ENCODE data around the gene MSX1.

MSX1 gene

DNA sequence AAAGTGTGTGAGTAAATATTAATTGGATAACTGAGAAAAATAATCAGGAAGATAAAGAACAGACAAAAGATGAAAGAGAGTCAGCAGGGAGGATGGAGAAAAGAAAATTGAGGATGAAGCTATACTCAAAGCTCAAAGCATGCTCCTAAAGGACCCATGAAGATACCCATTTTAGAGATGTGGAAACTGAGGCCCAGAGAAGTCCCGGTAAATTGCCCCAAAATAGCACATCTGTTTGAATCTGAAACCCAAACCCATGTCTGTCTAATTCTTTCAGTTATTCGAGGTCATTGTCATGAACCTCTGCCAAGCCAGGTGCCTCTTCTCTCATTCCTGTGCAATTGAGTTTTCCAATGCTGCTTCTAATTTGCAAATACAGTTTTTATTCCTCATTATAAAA is 29.6 kb upstream of the MSX1 start:
- no peak for DNase-seq
- H3K9me3 ChIP-seq (ENCODE audit: control extremely low read depth in 1 of 5, control insufficient read depth in 4 of 5, insufficient read depth in 2 of 5, low read depth in 1 of 5, low read length in 4 of 5) = peaks cover 0 to 7% (median 1%) of the 10 kb centered on the region in 5 experiments
- ChIA-PET CTCF (interaction anchor here (1.3 kb wide), 1 partner anchor 10 kb away, joined by 3 read pairs; no protein-coding TSS in a partner anchor), POLR2A (no interaction called here)
- H3K4me3 ChIP-seq (ENCODE audit: control insufficient read depth in 1 of 7, extremely low read depth in 1 of 7, insufficient read depth in 4 of 7, low read depth in 2 of 7, low read length in 6 of 7) = no peak overlapping the region
- no peak overlapping the region for H3K27ac ChIP-seq (ENCODE audit: insufficient read depth in 1 of 2, low read depth in 1 of 2, low read length in 2 of 2, poor library complexity in 1 of 2, severe bottlenecking in 2 of 2)
- no peaks in the 10 kb centered on the region for H3K36me3 ChIP-seq (ENCODE audit: control insufficient read depth in 4 of 4, insufficient read depth in 4 of 4, low read length in 3 of 4)
- 96% methylated on average over 2 of the region's 2 CpGs for WGBS (ENCODE audit: insufficient coverage)
- peaks cover 0 to 1% (median 0%) of the 10 kb centered on the region in 5 experiments for H3K27me3 ChIP-seq (replicated peaks in 2 of 5; ENCODE audit: control insufficient read depth in 4 of 5, insufficient read depth in 5 of 5, low read length in 4 of 5)
- no peaks in the 10 kb centered on the region for H3K4me1 ChIP-seq (ENCODE audit: control extremely low read depth in 1 of 4, control insufficient read depth in 4 of 4, insufficient read depth in 4 of 4, low read length in 3 of 4)

DNA sequence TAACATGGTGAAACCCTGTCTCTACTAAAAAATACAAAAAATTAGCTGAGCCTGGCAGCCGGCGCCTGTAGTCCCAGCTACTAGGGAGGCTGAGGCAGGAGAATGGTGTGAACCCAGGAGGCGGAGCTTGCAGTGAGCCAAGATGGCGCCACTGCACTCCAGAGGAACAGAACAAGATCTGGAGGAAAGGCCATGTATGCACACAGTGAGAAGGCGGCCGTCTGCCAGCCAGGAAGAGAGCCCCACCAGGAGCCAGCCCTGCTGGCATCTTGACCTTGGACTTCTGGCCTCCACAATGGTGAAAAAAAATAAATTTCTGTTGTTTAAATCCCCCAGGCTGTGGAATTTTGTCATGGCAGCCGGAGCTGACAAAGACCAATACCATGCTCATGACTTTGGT is 28.2 kb upstream of the MSX1 start:
- ChIA-PET POLR2A (no interaction called here), CTCF (no interaction called here)
- Histone ChIP-seq H3K27me3 (replicated peaks in 2 of 5; ENCODE audit: control insufficient read depth in 4 of 5, insufficient read depth in 5 of 5, low read length in 4 of 5) (peaks cover 0 to 1% (median 0%) of the 10 kb centered on the region in 5 experiments), H3K4me3 (ENCODE audit: control insufficient read depth in 1 of 7, extremely low read depth in 1 of 7, insufficient read depth in 4 of 7, low read depth in 2 of 7, low read length in 6 of 7) (no peak overlapping the region), H3K36me3 (ENCODE audit: control insufficient read depth in 4 of 4, insufficient read depth in 4 of 4, low read length in 3 of 4) (no peaks in the 10 kb centered on the region), H3K27ac (ENCODE audit: insufficient read depth in 1 of 2, low read depth in 1 of 2, low read length in 2 of 2, poor library complexity in 1 of 2, severe bottlenecking in 2 of 2) (no peak overlapping the region), H3K9me3 (ENCODE audit: control extremely low read depth in 1 of 5, control insufficient read depth in 4 of 5, insufficient read depth in 2 of 5, low read depth in 1 of 5, low read length in 4 of 5) (peaks cover 0 to 8% (median 2%) of the 10 kb centered on the region in 5 experiments), H3K4me1 (ENCODE audit: control extremely low read depth in 1 of 4, control insufficient read depth in 4 of 4, insufficient read depth in 4 of 4, low read length in 3 of 4) (no peaks in the 10 kb centered on the region)
- no peak for DNase-seq
- WGBS (ENCODE audit: insufficient coverage) = 98% methylated on average over 4 of the region's 7 CpGs

DNA sequence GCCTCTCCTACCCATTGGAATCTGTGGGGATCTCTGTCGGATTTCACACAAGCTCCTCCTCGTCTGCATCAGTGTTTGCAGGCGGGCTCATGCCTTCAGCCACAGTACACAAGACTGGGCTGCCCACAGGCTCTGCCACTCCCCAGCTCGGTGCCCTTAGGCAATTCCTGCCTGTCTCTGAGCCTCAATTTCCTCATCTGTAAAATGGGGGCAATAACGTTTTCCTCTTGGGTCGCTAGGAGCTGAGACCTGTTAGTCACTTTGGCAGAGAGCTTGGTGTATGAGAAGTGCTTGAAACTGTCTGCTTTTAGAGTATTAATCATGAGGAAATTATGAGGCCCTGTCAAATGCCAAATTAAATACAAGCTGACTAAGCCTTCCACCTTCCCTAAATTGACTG is 27.6 kb upstream of the MSX1 start:
- 90% methylated on average over 4 of the region's 6 CpGs for WGBS (ENCODE audit: insufficient coverage)
- Histone ChIP-seq H3K9me3 (ENCODE audit: control extremely low read depth in 1 of 5, control insufficient read depth in 4 of 5, insufficient read depth in 2 of 5, low read depth in 1 of 5, low read length in 4 of 5) (peaks cover 0 to 8% (median 2%) of the 10 kb centered on the region in 5 experiments), H3K27me3 (replicated peaks in 2 of 5; ENCODE audit: control insufficient read depth in 4 of 5, insufficient read depth in 5 of 5, low read length in 4 of 5) (peaks cover 0 to 1% (median 0%) of the 10 kb centered on the region in 5 experiments), H3K4me3 (ENCODE audit: control insufficient read depth in 1 of 7, extremely low read depth in 1 of 7, insufficient read depth in 4 of 7, low read depth in 2 of 7, low read length in 6 of 7) (no peak overlapping the region), H3K4me1 (ENCODE audit: control extremely low read depth in 1 of 4, control insufficient read depth in 4 of 4, insufficient read depth in 4 of 4, low read length in 3 of 4) (no peaks in the 10 kb centered on the region), H3K36me3 (ENCODE audit: control insufficient read depth in 4 of 4, insufficient read depth in 4 of 4, low read length in 3 of 4) (no peaks in the 10 kb centered on the region), H3K27ac (ENCODE audit: insufficient read depth in 1 of 2, low read depth in 1 of 2, low read length in 2 of 2, poor library complexity in 1 of 2, severe bottlenecking in 2 of 2) (no peak overlapping the region)
- ChIA-PET POLR2A (no interaction called here), CTCF (no interaction called here)
- DNase-seq = no peak

DNA sequence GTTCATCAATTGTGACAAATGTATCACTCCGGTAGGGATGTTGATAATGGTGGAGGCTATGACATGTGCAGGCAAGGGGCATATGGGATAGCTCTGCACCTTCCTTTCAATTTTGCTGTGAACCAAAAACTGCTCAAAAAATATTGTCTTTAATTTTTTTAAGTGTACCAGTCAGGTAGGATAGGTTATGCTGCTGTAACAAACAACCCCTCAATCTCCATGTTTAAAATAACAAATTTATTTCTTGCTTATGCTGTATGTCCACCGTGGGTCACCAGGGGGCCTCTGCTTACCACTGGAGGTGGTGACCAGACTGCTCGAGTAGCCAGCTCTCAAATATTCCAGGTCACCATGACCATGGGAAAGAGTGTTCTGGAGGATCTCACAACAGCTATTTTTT is 23.4 kb upstream of the MSX1 start:
- DNase-seq = no peak
- CTCF ChIA-PET = interaction anchor here (0.8 kb wide), 1 partner anchor 222 kb away, joined by 3 read pairs; no protein-coding TSS in a partner anchor
- Histone ChIP-seq H3K9me3 (ENCODE audit: control extremely low read depth in 1 of 5, control insufficient read depth in 4 of 5, insufficient read depth in 2 of 5, low read depth in 1 of 5, low read length in 4 of 5) (peaks cover 0 to 8% (median 2%) of the 10 kb centered on the region in 5 experiments), H3K27ac (ENCODE audit: insufficient read depth in 1 of 2, low read depth in 1 of 2, low read length in 2 of 2, poor library complexity in 1 of 2, severe bottlenecking in 2 of 2) (no peak overlapping the region), H3K27me3 (replicated peaks in 2 of 5; ENCODE audit: control insufficient read depth in 4 of 5, insufficient read depth in 5 of 5, low read length in 4 of 5) (peaks cover 0 to 16% (median 8%) of the 10 kb centered on the region in 5 experiments), H3K36me3 (ENCODE audit: control insufficient read depth in 4 of 4, insufficient read depth in 4 of 4, low read length in 3 of 4) (no peaks in the 10 kb centered on the region), H3K4me3 (ENCODE audit: control insufficient read depth in 1 of 7, extremely low read depth in 1 of 7, insufficient read depth in 4 of 7, low read depth in 2 of 7, low read length in 6 of 7) (no peak overlapping the region), H3K4me1 (ENCODE audit: control extremely low read depth in 1 of 4, control insufficient read depth in 4 of 4, insufficient read depth in 4 of 4, low read length in 3 of 4) (no peaks in the 10 kb centered on the region)
- POLR2A ChIA-PET = no interaction called here
- WGBS (ENCODE audit: insufficient coverage) = 88% methylated on average over 3 of the region's 3 CpGs

DNA sequence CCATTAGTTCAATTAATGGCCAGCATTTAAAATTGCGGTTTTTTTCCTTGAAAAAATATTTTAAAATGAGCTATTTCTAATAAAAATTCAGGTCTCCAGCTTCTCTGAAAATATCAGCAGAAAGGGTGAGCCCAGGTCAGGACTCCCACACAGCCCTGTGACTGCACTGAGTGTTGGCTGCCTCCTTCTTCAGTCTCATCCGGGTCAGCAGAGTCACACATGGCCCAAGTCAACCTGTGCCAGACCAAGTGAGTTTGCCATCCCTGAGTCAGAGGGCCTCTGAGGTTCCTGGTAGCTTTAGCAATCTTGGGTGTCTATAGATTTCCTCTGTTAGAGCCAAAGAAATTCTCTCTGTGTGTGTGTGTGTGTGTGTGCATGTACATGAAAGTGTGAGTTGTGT is 22.1 kb upstream of the MSX1 start:
- CTCF ChIA-PET = no interaction called here
- Histone ChIP-seq H3K36me3 (ENCODE audit: control insufficient read depth in 4 of 4, insufficient read depth in 4 of 4, low read length in 3 of 4) (no peaks in the 10 kb centered on the region), H3K4me3 (ENCODE audit: control insufficient read depth in 1 of 7, extremely low read depth in 1 of 7, insufficient read depth in 4 of 7, low read depth in 2 of 7, low read length in 6 of 7) (no peak overlapping the region), H3K9me3 (ENCODE audit: control extremely low read depth in 1 of 5, control insufficient read depth in 4 of 5, insufficient read depth in 2 of 5, low read depth in 1 of 5, low read length in 4 of 5) (peaks cover 0 to 8% (median 2%) of the 10 kb centered on the region in 5 experiments), H3K27me3 (replicated peaks in 2 of 5; ENCODE audit: control insufficient read depth in 4 of 5, insufficient read depth in 5 of 5, low read length in 4 of 5) (peaks cover 0 to 22% (median 8%) of the 10 kb centered on the region in 5 experiments), H3K4me1 (ENCODE audit: control extremely low read depth in 1 of 4, control insufficient read depth in 4 of 4, insufficient read depth in 4 of 4, low read length in 3 of 4) (no peaks in the 10 kb centered on the region), H3K27ac (ENCODE audit: insufficient read depth in 1 of 2, low read depth in 1 of 2, low read length in 2 of 2, poor library complexity in 1 of 2, severe bottlenecking in 2 of 2) (no peak overlapping the region)
- no peak for DNase-seq
- 100% methylated on average over 1 of the region's 2 CpGs for WGBS (ENCODE audit: insufficient coverage)
- POLR2A ChIA-PET = no interaction called here

DNA sequence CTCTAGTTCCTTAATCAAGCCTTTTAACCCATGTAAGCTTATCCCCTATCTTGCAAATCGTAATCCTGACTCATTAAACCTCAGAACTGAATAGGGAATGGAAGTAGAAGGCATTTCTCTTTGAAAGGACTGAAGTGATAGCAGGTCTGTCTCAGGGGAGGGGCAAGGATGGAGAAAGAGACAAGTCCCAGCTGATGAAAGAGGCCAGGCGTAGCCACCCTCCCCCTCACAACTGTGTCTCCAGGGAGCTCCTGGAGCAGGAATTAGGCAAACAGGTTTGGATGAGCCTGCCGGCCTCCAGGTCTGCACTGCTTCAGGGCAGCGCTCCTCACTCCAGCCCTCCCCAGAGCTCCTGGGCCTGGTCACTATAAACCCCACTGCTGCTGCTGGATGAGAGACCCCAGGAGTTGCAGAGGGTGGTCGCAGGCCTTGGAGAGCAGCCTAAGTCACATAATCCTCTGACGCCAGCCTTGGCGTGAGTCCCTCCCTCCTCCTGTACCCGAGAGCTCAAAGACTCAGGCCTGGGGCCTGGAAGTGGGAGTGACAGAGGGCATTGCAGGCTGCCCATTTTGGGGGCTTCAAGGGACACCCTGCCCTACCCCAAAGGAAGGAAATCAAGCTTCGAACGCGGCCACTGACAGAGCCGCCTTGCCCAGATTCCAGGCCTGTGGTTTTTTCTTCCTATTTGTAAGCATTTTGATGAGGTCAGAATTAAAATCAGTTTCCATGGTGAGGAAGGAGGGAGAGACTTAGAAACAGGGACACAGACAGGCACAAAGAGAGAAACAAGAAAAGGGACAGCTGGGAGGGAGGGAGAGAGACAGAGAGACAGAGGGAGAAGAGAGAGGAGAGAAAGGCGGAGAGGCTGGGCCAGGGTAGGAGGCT is 21.2 kb upstream of the MSX1 start:
- Histone ChIP-seq H3K9me3 (ENCODE audit: control extremely low read depth in 1 of 5, control insufficient read depth in 4 of 5, insufficient read depth in 2 of 5, low read depth in 1 of 5, low read length in 4 of 5) (peaks cover 0 to 8% (median 2%) of the 10 kb centered on the region in 5 experiments), H3K4me3 (ENCODE audit: control insufficient read depth in 1 of 7, extremely low read depth in 1 of 7, insufficient read depth in 4 of 7, low read depth in 2 of 7, low read length in 6 of 7) (no peak overlapping the region), H3K27ac (ENCODE audit: insufficient read depth in 1 of 2, low read depth in 1 of 2, low read length in 2 of 2, poor library complexity in 1 of 2, severe bottlenecking in 2 of 2) (no peak overlapping the region), H3K4me1 (ENCODE audit: control extremely low read depth in 1 of 4, control insufficient read depth in 4 of 4, insufficient read depth in 4 of 4, low read length in 3 of 4) (no peaks in the 10 kb centered on the region), H3K27me3 (replicated peaks in 2 of 5; ENCODE audit: control insufficient read depth in 4 of 5, insufficient read depth in 5 of 5, low read length in 4 of 5) (peaks cover 0 to 24% (median 8%) of the 10 kb centered on the region in 5 experiments), H3K36me3 (ENCODE audit: control insufficient read depth in 4 of 4, insufficient read depth in 4 of 4, low read length in 3 of 4) (no peaks in the 10 kb centered on the region)
- WGBS (ENCODE audit: insufficient coverage) = 40% methylated on average over 7 of the region's 13 CpGs
- ChIA-PET CTCF (no interaction called here), POLR2A (no interaction called here)
- DNase-seq = no peak
